ENCODE measurements around the gene OLFML3.

OLFML3 gene

GRCh38 chr1:113991467-113991997 lies 12.3 kb downstream of the OLFML3 start:
- no peak overlapping the region for H3K4me2 ChIP-seq (ENCODE audit: low read depth, low read length, poor library complexity, severe bottlenecking)
- no peaks in the 10 kb centered on the region for H3F3A ChIP-seq (ENCODE audit: low read depth)

DNA sequence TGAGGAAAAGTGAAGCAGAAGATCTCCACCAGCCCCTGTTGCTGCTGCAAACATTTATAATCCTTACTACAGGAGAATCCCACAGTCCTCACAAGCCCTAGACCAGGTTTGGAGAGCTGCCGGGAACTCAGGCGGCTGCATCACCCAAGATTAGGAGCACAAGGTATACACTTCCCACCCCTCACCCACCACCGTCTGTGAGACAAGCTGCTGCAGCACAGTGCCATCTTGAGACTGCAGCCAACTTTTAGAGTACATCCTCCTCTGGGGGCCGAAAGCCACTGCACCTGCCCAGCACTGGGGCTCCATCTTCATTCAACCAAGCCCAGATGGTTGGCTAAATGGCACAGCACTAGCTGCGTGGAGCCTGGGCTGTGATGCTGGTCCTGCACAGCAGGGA lies 13.8 kb downstream of the OLFML3 start:
- no peaks in the 10 kb centered on the region for H3K36me3 ChIP-seq (ENCODE audit: insufficient read depth, low read length)
- TF ChIP-seq EZH2phosphoT487 (IDR thresholded peaks at IDR 0.05; ENCODE audit: borderline replicate concordance) = no peak
- TF ChIP-seq CTCF (conservative IDR thresholded peaks at IDR 0.05; ENCODE audit: low read length) = no peak
- no peaks in the 10 kb centered on the region for H3F3A ChIP-seq (ENCODE audit: low read depth)
- H3K9me2 ChIP-seq (replicated peaks; ENCODE audit: low read depth, low read length) = no peaks in the 10 kb centered on the region
- H4K20me1 ChIP-seq (ENCODE audit: insufficient read depth, low read length, poor library complexity, severe bottlenecking) = no peaks in the 10 kb centered on the region
- no peak overlapping the region for H3K4me2 ChIP-seq (ENCODE audit: low read depth, low read length, poor library complexity, severe bottlenecking)
- no peaks in the 10 kb centered on the region for H3K27me3 ChIP-seq (ENCODE audit: insufficient read depth, low read length, poor library complexity, severe bottlenecking)
- no peak overlapping the region for H2AFZ ChIP-seq (ENCODE audit: low read length)
- H3K4me3 ChIP-seq (ENCODE audit: low read length, poor library complexity, severe bottlenecking) = no peak overlapping the region
- H3K4me1 ChIP-seq (ENCODE audit: insufficient read depth, low read length, poor library complexity, severe bottlenecking) = no peaks in the 10 kb centered on the region
- H3K79me2 ChIP-seq (ENCODE audit: insufficient read depth, low read length) = no peaks in the 10 kb centered on the region
- H3K9ac ChIP-seq (ENCODE audit: low read depth, low read length, poor library complexity, severe bottlenecking) = no peak overlapping the region
- peaks cover 10% of the 10 kb centered on the region; the same call in 1 of the 2 replicates for H3K9me3 ChIP-seq (ENCODE audit: insufficient read depth, low read depth, low read length)

More at GRCh38 chr1:113991467-113991997, 12.3 kb downstream of the OLFML3 start:
- no peaks in the 10 kb centered on the region for H3K27me3 ChIP-seq (ENCODE audit: insufficient read depth, low read length, poor library complexity, severe bottlenecking)
- no peak for TF ChIP-seq CTCF (conservative IDR thresholded peaks at IDR 0.05; ENCODE audit: low read length)
- no peak for TF ChIP-seq EZH2phosphoT487 (IDR thresholded peaks at IDR 0.05; ENCODE audit: borderline replicate concordance)
- H3K9ac ChIP-seq (ENCODE audit: low read depth, low read length, poor library complexity, severe bottlenecking) = no peak overlapping the region
- no peaks in the 10 kb centered on the region for H3K9me2 ChIP-seq (replicated peaks; ENCODE audit: low read depth, low read length)
- H3K4me3 ChIP-seq (ENCODE audit: low read length, poor library complexity, severe bottlenecking) = no peak overlapping the region
- H3K36me3 ChIP-seq (ENCODE audit: insufficient read depth, low read length) = no peaks in the 10 kb centered on the region
- peaks cover 10% of the 10 kb centered on the region; the same call in 1 of the 2 replicates for H3K9me3 ChIP-seq (ENCODE audit: insufficient read depth, low read depth, low read length)
- H2AFZ ChIP-seq (ENCODE audit: low read length) = no peak overlapping the region
- no peaks in the 10 kb centered on the region for H3K4me1 ChIP-seq (ENCODE audit: insufficient read depth, low read length, poor library complexity, severe bottlenecking)
- H3K79me2 ChIP-seq (ENCODE audit: insufficient read depth, low read length) = no peaks in the 10 kb centered on the region
- no peaks in the 10 kb centered on the region for H4K20me1 ChIP-seq (ENCODE audit: insufficient read depth, low read length, poor library complexity, severe bottlenecking)

- H3K9ac ChIP-seq (ENCODE audit: low read depth, low read length, poor library complexity, severe bottlenecking) = no peak overlapping the region
- H3K4me1 ChIP-seq (ENCODE audit: insufficient read depth, low read length, poor library complexity, severe bottlenecking) = no peaks in the 10 kb centered on the region
- no peak overlapping the region for H2AFZ ChIP-seq (ENCODE audit: low read length)
- H3K36me3 ChIP-seq (ENCODE audit: insufficient read depth, low read length) = no peaks in the 10 kb centered on the region
- peaks cover 10% of the 10 kb centered on the region; the same call in 1 of the 2 replicates for H3K9me3 ChIP-seq (ENCODE audit: insufficient read depth, low read depth, low read length)
- no peaks in the 10 kb centered on the region for H3K9me2 ChIP-seq (replicated peaks; ENCODE audit: low read depth, low read length)
- no peaks in the 10 kb centered on the region for H3F3A ChIP-seq (ENCODE audit: low read depth)
- H3K79me2 ChIP-seq (ENCODE audit: insufficient read depth, low read length) = no peaks in the 10 kb centered on the region
- H3K4me3 ChIP-seq (ENCODE audit: low read length, poor library complexity, severe bottlenecking) = no peak overlapping the region
- no peak for TF ChIP-seq CTCF (conservative IDR thresholded peaks at IDR 0.05; ENCODE audit: low read length)
- TF ChIP-seq EZH2phosphoT487 (IDR thresholded peaks at IDR 0.05; ENCODE audit: borderline replicate concordance) = no peak
- no peaks in the 10 kb centered on the region for H4K20me1 ChIP-seq (ENCODE audit: insufficient read depth, low read length, poor library complexity, severe bottlenecking)
- no peaks in the 10 kb centered on the region for H3K27me3 ChIP-seq (ENCODE audit: insufficient read depth, low read length, poor library complexity, severe bottlenecking)
- no peak overlapping the region for H3K4me2 ChIP-seq (ENCODE audit: low read depth, low read length, poor library complexity, severe bottlenecking)
Observed at GRCh38 chr1:113993766-113994165, 14.5 kb downstream of the OLFML3 start.

Measured in Loucy (cell line).